Activated B cell treated with CpG ODN at 0.5 μM for 24 hours (primary cell): ENCODE results near the gene STIL. TPM values are rescaled to one million over a fixed set of nuclear protein-coding genes. Genes with fewer than 3 reads are reported as not detected.
"Not testable (repeated sequence)": the region's sequence is repeated elsewhere in the genome, so short reads cannot be mapped to it uniquely, and the experiment has no call there.

Experiments used
- ATAC-seq: fragments of 200-7000 bp; cut with Tn5 transposase; one replicate; pipeline ENCODE4 v1.10.0; 2021; ENCODE audit warnings: low read depth, mild to moderate bottlenecking, moderate library complexity
- CTCF ChIA-PET: fragments of 350-600 bp; sonication (Branson Sonifier 250); formaldehyde crosslinking; loops from one replicate; lab custom pipeline; 2021; ENCODE audit warnings: antibody characterized with exemption; lab: Charles Lee
- POLR2A ChIA-PET: fragments of 350-600 bp; sonication (Branson Sonifier 250); formaldehyde crosslinking; loops from one replicate; lab custom pipeline; 2021; ENCODE audit warnings: antibody characterized with exemption; lab: Charles Lee
- DNase-seq: peaks from one replicate; pipeline ENCODE4 v3.0.0; 2022
- H3K27ac Mint-ChIP-seq: one replicate; pipeline ENCODE4 v1.8.0; 2020; ENCODE audit warnings: mixed read lengths
- H3K27me3 Mint-ChIP-seq: one replicate; pipeline ENCODE4 v1.8.0; 2021; ENCODE audit warnings: mixed read lengths
- H3K36me3 Mint-ChIP-seq: one replicate; pipeline ENCODE4 v1.8.0; 2021; ENCODE audit warnings: low read depth, mixed read lengths
- H3K4me1 Mint-ChIP-seq: one replicate; pipeline ENCODE4 v1.8.0; 2021; ENCODE audit warnings: mixed read lengths
- H3K4me3 Mint-ChIP-seq: one replicate; pipeline ENCODE4 v1.8.0; 2020; ENCODE audit warnings: mild to moderate bottlenecking, mixed read lengths
- H3K9me3 Mint-ChIP-seq: one replicate; pipeline ENCODE4 v1.8.0; 2020; ENCODE audit warnings: mixed read lengths
- CTCF ChIP-seq: fragments of 200-600 bp; IDR thresholded peaks from one replicate; pipeline ENCODE4 v1.8.0; 2022; ENCODE audit warnings: antibody characterized with exemption, mild to moderate bottlenecking
- intact Hi-C: fragments of 100-400 bp; cut with micrococcal nuclease; formaldehyde crosslinking; loops from one replicate; pipeline ENCODE4 v1.15.1; 2024
- total RNA-seq: library from RNA; stranded (reverse); gene quantifications from 2 replicates; pipeline ENCODE4 v1.2.3, GENCODE V29; 2022

The STIL gene
- total RNA-seq, 1 donor from 2014 or later = 4.2 TPM

GRCh38 chr1:47324682-47325081 lies 10.7 kb upstream of the STIL start:
- Mint-ChIP-seq H3K36me3 (no peaks in the 10 kb centered on the region), H3K27ac (no peak overlapping the region), H3K27me3 (no peaks in the 10 kb centered on the region), H3K4me3 (no peak overlapping the region), H3K4me1 (no peaks in the 10 kb centered on the region), H3K9me3 (no peaks in the 10 kb centered on the region)
- no peak for ATAC-seq
- intact Hi-C loops = no loop called here
- no peak for DNase-seq
- no peak for TF ChIP-seq CTCF
- ChIA-PET POLR2A (no interaction called here), CTCF (interaction anchor here (1.2 to 1.7 kb wide), 2 partner anchors 14 to 113 kb away, joined by 4 to 6 read pairs; partner anchors contain the start of gene FOXD2)

- CTCF ChIA-PET = interaction anchor here (1.0 to 1.7 kb wide), 2 partner anchors 9 to 114 kb away, joined by 3 to 6 read pairs; partner anchors contain the start of genes FOXD2 and STIL
- TF ChIP-seq CTCF = no peak
- intact Hi-C loops = no loop called here
- Mint-ChIP-seq H3K36me3 (no peaks in the 10 kb centered on the region), H3K9me3 (no peaks in the 10 kb centered on the region), H3K4me1 (no peaks in the 10 kb centered on the region), H3K4me3 (no peak overlapping the region), H3K27me3 (no peaks in the 10 kb centered on the region), H3K27ac (no peak overlapping the region)
- ATAC-seq (no peak), DNase-seq (no peak)
- POLR2A ChIA-PET = interaction anchor here (0.7 kb wide), 1 partner anchor 10 kb away, joined by 4 read pairs; the partner anchor contains the start of gene CMPK1
These were observed 9.7 kb upstream of the STIL start for GRCh38 chr1:47323599-47324031.

GRCh38 chr1:47319968-47320367 lies 6.0 kb upstream of the STIL start:
- ATAC-seq, H3K36me3 Mint-ChIP-seq, CTCF ChIA-PET, H3K27me3 Mint-ChIP-seq, DNase-seq, H3K9me3 Mint-ChIP-seq, POLR2A ChIA-PET, H3K27ac Mint-ChIP-seq, intact Hi-C loops, H3K4me1 Mint-ChIP-seq, H3K4me3 Mint-ChIP-seq: not testable (repeated sequence)

- intact Hi-C loops = no loop called here
- H3K27ac Mint-ChIP-seq = no peak overlapping the region
- no peak for TF ChIP-seq CTCF
These were observed 3.9 kb upstream of the STIL start for GRCh38 chr1:47317841-47318240.

GRCh38 chr1:47309427-47309826 lies 4.5 kb downstream of the STIL start:
- H3K27ac Mint-ChIP-seq = no peak overlapping the region
- no peak for DNase-seq
- peaks cover 12% of the 10 kb centered on the region for H3K4me1 Mint-ChIP-seq
- CTCF ChIA-PET = no interaction called here
- H3K9me3 Mint-ChIP-seq = no peaks in the 10 kb centered on the region
- intact Hi-C loops = no loop called here
- ATAC-seq = no peak
- H3K27me3 Mint-ChIP-seq = no peaks in the 10 kb centered on the region
- H3K4me3 Mint-ChIP-seq = no peak overlapping the region
- no peak for TF ChIP-seq CTCF
- peaks cover 4% of the 10 kb centered on the region for H3K36me3 Mint-ChIP-seq
- POLR2A ChIA-PET = no interaction called here

More at GRCh38 chr1:47317841-47318240, 3.9 kb upstream of the STIL start:
- Mint-ChIP-seq H3K9me3 (no peaks in the 10 kb centered on the region), H3K36me3 (peaks cover 3% of the 10 kb centered on the region), H3K4me1 (peaks cover 12% of the 10 kb centered on the region), H3K27me3 (no peaks in the 10 kb centered on the region), H3K4me3 (no peak overlapping the region)
- ATAC-seq (no peak), DNase-seq (no peak)
- CTCF ChIA-PET = no interaction called here
- POLR2A ChIA-PET = interaction anchor here (1.3 kb wide), 1 partner anchor 16 kb away, joined by 3 read pairs; the partner anchor contains the start of gene CMPK1

GRCh38 chr1:47302472-47302871 lies 11.5 kb downstream of the STIL start:
- H3K27ac Mint-ChIP-seq = no peak overlapping the region
- TF ChIP-seq CTCF = no peak
- no peak overlapping the region for H3K4me3 Mint-ChIP-seq
- H3K27me3 Mint-ChIP-seq = no peaks in the 10 kb centered on the region
- ChIA-PET POLR2A (no interaction called here), CTCF (no interaction called here)
- intact Hi-C loops = no loop called here
- DNase-seq (no peak), ATAC-seq (no peak)
- H3K36me3 Mint-ChIP-seq = peaks cover 14% of the 10 kb centered on the region
- no peaks in the 10 kb centered on the region for H3K4me1 Mint-ChIP-seq
- no peaks in the 10 kb centered on the region for H3K9me3 Mint-ChIP-seq
